ENCODE data around the gene TSC2. TPM values are rescaled to one million over a fixed set of nuclear protein-coding genes. Genes with fewer than 3 reads are reported as not detected.

TSC2 gene
- total and polyA plus RNA-seq, 10 donors = 20.7 to 185 (median 93.8) TPM

GRCh38 chr16:2084895-2085625 is 37.3 kb downstream of the TSC2 start:
- DNase-seq = no peak
- Histone ChIP-seq H3K4me3 (no peak overlapping the region), H3K9me3 (no peaks in the 10 kb centered on the region), H3K27me3 (replicated peaks in 1 of 7) (no peaks in the 10 kb centered on the region), H3K4me1 (peaks cover 4 to 49% (median 21%) of the 10 kb centered on the region in 6 donors), H3K36me3 (peaks cover 0 to 100% (median 97%) of the 10 kb centered on the region in 6 donors), H3K27ac (no peak overlapping the region)
- TF ChIP-seq CTCF (IDR thresholded peaks at IDR 0.05 in 8 of 11, conservative IDR thresholded peaks at IDR 0.05 in 3 of 11) (no peak), POLR2AphosphoS5 (IDR thresholded peaks at IDR 0.05) (peak in 1 of 3 donors; percentile 10), POLR2A (IDR thresholded peaks at IDR 0.05) (no peak)
- intact Hi-C loops (cut with DNase I; ENCODE audit: low total_unique reads) = no loop called here
- WGBS, 5 donors = 93 to 95% (median 95%) methylated on average over 16 to 29 of the region's 29 CpGs

GRCh38 chr16:2085669-2086068 is 37.9 kb downstream of the TSC2 start:
- Histone ChIP-seq H3K9me3 (no peaks in the 10 kb centered on the region), H3K4me3 (no peak overlapping the region), H3K4me1 (peaks cover 4 to 55% (median 25%) of the 10 kb centered on the region in 6 donors), H3K27ac (no peak overlapping the region), H3K27me3 (replicated peaks in 1 of 7) (no peaks in the 10 kb centered on the region), H3K36me3 (peaks cover 0 to 100% (median 95%) of the 10 kb centered on the region in 6 donors)
- DNase-seq = no peak
- TF ChIP-seq POLR2A (IDR thresholded peaks at IDR 0.05) = no peak
- TF ChIP-seq POLR2AphosphoS5 (IDR thresholded peaks at IDR 0.05) = peak in 1 of 3 donors; percentile 17
- WGBS, 5 donors = 79 to 88% (median 84%) methylated on average over 3 to 14 of the region's 14 CpGs
- intact Hi-C loops (cut with DNase I; ENCODE audit: low total_unique reads) = no loop called here

- intact Hi-C loops (cut with DNase I; ENCODE audit: low total_unique reads) = no loop called here
- Histone ChIP-seq H3K9me3 (no peaks in the 10 kb centered on the region), H3K36me3 (peaks cover 0 to 97% (median 89%) of the 10 kb centered on the region in 6 donors), H3K4me3 (no peak overlapping the region), H3K4me1 (peaks cover 4 to 57% (median 25%) of the 10 kb centered on the region in 6 donors), H3K27me3 (replicated peaks in 1 of 7) (no peaks in the 10 kb centered on the region), H3K27ac (peak overlapping the region in 1 of 8 donors; percentile 12)
- TF ChIP-seq POLR2AphosphoS5 (IDR thresholded peaks at IDR 0.05) (peak in 1 of 3 donors; percentile 60), POLR2A (IDR thresholded peaks at IDR 0.05) (no peak), CTCF (IDR thresholded peaks at IDR 0.05 in 8 of 11, conservative IDR thresholded peaks at IDR 0.05 in 3 of 11) (no peak)
- no peak for DNase-seq
- 92 to 97% (median 95%) methylated on average over 5 to 27 of the region's 27 CpGs for WGBS, 5 donors
Observed at GRCh38 chr16:2086106-2086742, 38.4 kb downstream of the TSC2 start.

- intact Hi-C loops (cut with DNase I; ENCODE audit: low total_unique reads) = no loop called here
- Histone ChIP-seq H3K27me3 (replicated peaks in 1 of 7) (no peaks in the 10 kb centered on the region), H3K9me3 (no peaks in the 10 kb centered on the region), H3K36me3 (peaks cover 0 to 97% (median 89%) of the 10 kb centered on the region in 6 donors), H3K4me3 (no peak overlapping the region), H3K27ac (peak overlapping the region in 2 of 8 donors; percentile 12 to 24), H3K4me1 (peaks cover 0 to 57% (median 27%) of the 10 kb centered on the region in 6 donors)
- TF ChIP-seq POLR2A (IDR thresholded peaks at IDR 0.05) (no peak), POLR2AphosphoS5 (IDR thresholded peaks at IDR 0.05) (peak in 1 of 3 donors; percentile 30)
- no peak for DNase-seq
- 85 to 92% (median 87%) methylated on average over 17 to 30 of the region's 30 CpGs for WGBS, 5 donors
Observed at GRCh38 chr16:2086812-2087747, 39.3 kb downstream of the TSC2 start.

All from spleen (tissue), 11 donors.